GM12875 (cell line): ENCODE data around the gene HK1.
"Not testable (repeated sequence)": the region's sequence is repeated elsewhere in the genome, so short reads cannot be mapped to it uniquely, and the experiment has no call there.

Experiments
- H3K4me3 ChIP-seq: one replicate; pipeline ENCODE4 v1.5.1; 2011; ENCODE audit warnings: low read depth, low read length, control low read depth
- TF ChIP-seq, protein P1 (sequence below): IDR thresholded peaks from 2 replicates; pipeline ENCODE4 v1.5.1; 2011; ENCODE audit warnings: low read depth, mild to moderate bottlenecking, control low read depth, inconsistent platforms, low read length, moderate library complexity, borderline replicate concordance; ENCODE audit not compliant: insufficient read depth

HK1 gene

DNA sequence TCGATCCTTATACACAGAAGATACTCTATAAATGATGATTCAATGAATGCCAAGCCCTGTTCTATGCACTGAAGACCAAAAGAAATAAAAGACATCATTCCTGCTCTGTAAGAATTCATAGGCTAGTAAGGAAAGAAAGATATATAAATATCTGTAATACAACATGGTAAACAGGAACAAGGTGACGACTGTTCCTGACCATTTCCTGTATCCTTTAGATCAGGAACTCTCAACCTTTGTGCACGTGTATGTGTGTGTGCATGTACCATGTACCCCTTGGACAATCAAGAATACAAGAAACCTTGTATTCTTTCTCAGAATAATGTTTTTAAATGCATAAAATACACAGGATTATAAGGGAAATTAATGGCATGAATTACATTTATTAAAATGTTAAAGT lies 7.3 kb upstream of the HK1 start:
- TF ChIP-seq, protein P1, sequence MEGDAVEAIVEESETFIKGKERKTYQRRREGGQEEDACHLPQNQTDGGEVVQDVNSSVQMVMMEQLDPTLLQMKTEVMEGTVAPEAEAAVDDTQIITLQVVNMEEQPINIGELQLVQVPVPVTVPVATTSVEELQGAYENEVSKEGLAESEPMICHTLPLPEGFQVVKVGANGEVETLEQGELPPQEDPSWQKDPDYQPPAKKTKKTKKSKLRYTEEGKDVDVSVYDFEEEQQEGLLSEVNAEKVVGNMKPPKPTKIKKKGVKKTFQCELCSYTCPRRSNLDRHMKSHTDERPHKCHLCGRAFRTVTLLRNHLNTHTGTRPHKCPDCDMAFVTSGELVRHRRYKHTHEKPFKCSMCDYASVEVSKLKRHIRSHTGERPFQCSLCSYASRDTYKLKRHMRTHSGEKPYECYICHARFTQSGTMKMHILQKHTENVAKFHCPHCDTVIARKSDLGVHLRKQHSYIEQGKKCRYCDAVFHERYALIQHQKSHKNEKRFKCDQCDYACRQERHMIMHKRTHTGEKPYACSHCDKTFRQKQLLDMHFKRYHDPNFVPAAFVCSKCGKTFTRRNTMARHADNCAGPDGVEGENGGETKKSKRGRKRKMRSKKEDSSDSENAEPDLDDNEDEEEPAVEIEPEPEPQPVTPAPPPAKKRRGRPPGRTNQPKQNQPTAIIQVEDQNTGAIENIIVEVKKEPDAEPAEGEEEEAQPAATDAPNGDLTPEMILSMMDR = no peak
- H3K4me3 ChIP-seq = no peak overlapping the region

- TF ChIP-seq, protein P1 = no peak
- H3K4me3 ChIP-seq = no peak overlapping the region
These were observed 5.7 kb upstream of the HK1 start for GRCh38 chr10:69272624-69273023.

GRCh38 chr10:69275444-69275843 lies 2.9 kb upstream of the HK1 start:
- no peak overlapping the region for H3K4me3 ChIP-seq
- TF ChIP-seq, protein P1 = no peak

GRCh38 chr10:69276503-69276902 lies 1.8 kb upstream of the HK1 start:
- H3K4me3 ChIP-seq = no peak overlapping the region
- TF ChIP-seq, protein P1 = no peak

- no peak overlapping the region for H3K4me3 ChIP-seq
- TF ChIP-seq, protein P1 = no peak
These were observed 814 bp downstream of the HK1 start for GRCh38 chr10:69279110-69279509.

GRCh38 chr10:69281507-69282413 lies 3.5 kb downstream of the HK1 start:
- TF ChIP-seq, protein P1 = no peak
- H3K4me3 ChIP-seq = no peak overlapping the region

DNA sequence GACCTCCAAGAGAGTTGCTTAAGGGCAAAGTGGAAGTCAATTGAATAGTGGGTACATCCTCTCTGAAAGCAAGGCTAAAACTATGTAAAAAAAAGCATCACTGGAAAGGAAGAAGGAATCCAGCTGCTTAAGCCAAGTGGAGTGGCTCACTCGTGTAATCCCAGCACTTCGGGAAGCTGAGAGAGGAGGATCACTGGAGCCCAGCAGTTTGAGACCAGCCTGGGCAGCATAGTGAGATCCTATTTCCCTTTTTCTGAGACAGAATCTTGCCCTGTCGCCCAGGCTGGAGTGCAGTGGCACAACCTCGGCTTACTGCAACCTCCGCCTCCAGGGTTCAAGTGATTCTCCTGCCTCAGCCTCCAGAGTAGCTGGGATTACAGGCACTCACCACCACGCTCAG lies 6.1 kb downstream of the HK1 start:
- not testable (repeated sequence) for H3K4me3 ChIP-seq

DNA sequence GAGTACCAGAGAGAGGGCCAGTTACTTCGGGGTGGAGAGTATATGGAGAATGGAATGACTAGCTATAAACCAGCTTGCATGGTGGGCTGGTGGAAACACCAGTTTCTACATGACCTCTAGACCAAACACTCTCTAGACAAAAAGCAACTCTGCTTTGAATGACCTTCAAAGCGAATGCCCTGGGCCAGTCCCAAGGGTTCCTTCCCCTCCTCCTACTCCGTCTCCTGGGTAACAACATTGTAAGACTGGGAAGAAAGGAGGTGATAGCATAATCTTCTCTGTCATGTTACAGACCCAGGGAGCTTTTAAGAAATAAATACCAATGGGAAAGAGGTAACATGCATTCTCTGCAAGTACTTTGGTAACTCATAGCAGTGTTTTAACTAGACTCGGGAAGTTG lies 7.4 kb downstream of the HK1 start:
- TF ChIP-seq, protein P1 = no peak
- no peak overlapping the region for H3K4me3 ChIP-seq
